Esophagus squamous epithelium (tissue), 5 donors: ENCODE data around the gene IFNL1. TPM values are rescaled to one million over a fixed set of nuclear protein-coding genes. Genes with fewer than 3 reads are reported as not detected.
"Not testable (repeated sequence)": the region's sequence is repeated elsewhere in the genome, so short reads cannot be mapped to it uniquely, and the experiment has no call there.

Experiments
- DNase-seq: peaks from one replicate; lab custom pipeline; 2025; lab: John Stamatoyannopoulos, UW
- H3K27ac ChIP-seq, 4 donors: fragments of 200-600 bp; sonication (generic); one replicate each; pipeline ENCODE4 v1.5.1; 2016 to 2019; ENCODE audit warnings: mild to moderate bottlenecking in 1 of 4
- H3K27me3 ChIP-seq, 4 donors: fragments of 200-600 bp; sonication (generic); 1 replicate in 3 of 4; 2 replicates in 1 of 4; pipeline versions ENCODE4 v1.5.1 to v1.6.0; 2017 to 2021; ENCODE audit warnings: antibody characterized with exemption in 1 of 4
- H3K36me3 ChIP-seq, 3 donors: fragments of 200-600 bp; sonication (generic); one replicate each; pipeline ENCODE4 v1.5.1; 2016 to 2019
- H3K4me1 ChIP-seq, 3 donors: fragments of 200-600 bp; sonication (generic); one replicate each; pipeline ENCODE4 v1.5.1; 2017 to 2019
- H3K4me3 ChIP-seq, 4 donors: fragments of 200-600 bp; sonication (generic); 1 replicate in 3 of 4; 2 replicates in 1 of 4; pipeline ENCODE4 v1.5.1; 2016 to 2019; ENCODE audit warnings: mild to moderate bottlenecking in 2 of 4, moderate library complexity in 1 of 4
- H3K9me3 ChIP-seq, 3 donors: fragments of 200-600 bp; sonication (generic); one replicate each; pipeline ENCODE4 v1.5.1; 2016 to 2019
- CTCF ChIP-seq, 6 experiments: fragments of 450-650 bp in 4 of 6; fragments of 200-600 bp in 2 of 6; sonication (generic) in 2 of 6; IDR thresholded peaks; one replicate each; pipeline ENCODE4 v1.5.1; 2016 to 2019; ENCODE audit warnings: antibody characterized with exemption in 6 of 6, mild to moderate bottlenecking in 4 of 6, moderate library complexity in 4 of 6
- POLR2A ChIP-seq, 4 donors: fragments of 450-650 bp; IDR thresholded peaks; one replicate each; pipeline ENCODE4 v1.6.1; 2017; ENCODE audit warnings: antibody characterized with exemption in 4 of 4, mild to moderate bottlenecking in 4 of 4, moderate library complexity in 3 of 4
- WGBS, 2 donors: methylation state at CpG; one replicate each; pipeline ENCODE4 v1.1.5; 2018; 5-methylcytosine and 5-hydroxymethylcytosine counted together
- intact Hi-C: fragments of 100-400 bp; cut with DNase I; formaldehyde crosslinking; loops from one replicate; pipeline ENCODE4 v1.15.0; 2022
- total RNA-seq, 4 donors: library from RNA; depleted of rRNA; stranded (reverse); fragments of >200 nt; gene quantifications; one replicate each; pipeline ENCODE4 v1.1.0, GENCODE V29; 2016
- donor health status: DM: yes; HTN: yes; CAD: no.

Gene IFNL1
- total RNA-seq, 4 donors from 2014 or later, result not detected

GRCh38 chr19:39333507-39333906, 37.3 kb downstream of the IFNL1 start:
- H3K27me3 ChIP-seq, result peaks cover 0 to 4% (median 0%) of the 10 kb centered on the region in 4 donors
- intact Hi-C loops, result no loop called here
- H3K4me3 ChIP-seq, result no peak overlapping the region
- peaks cover 4 to 15% (median 4%) of the 10 kb centered on the region in 3 donors for H3K4me1 ChIP-seq
- no peaks in the 10 kb centered on the region for H3K36me3 ChIP-seq
- no peak for DNase-seq
- whole genome bisulfite sequencing, 2 donors, result 84 to 93% methylated on average over 6 of the region's 6 CpGs
- TF ChIP-seq CTCF (IDR thresholded peaks at IDR 0.05), result no peak
- TF ChIP-seq POLR2A (IDR thresholded peaks at IDR 0.05), result no peak
- H3K9me3 ChIP-seq, result no peaks in the 10 kb centered on the region
- no peak overlapping the region for H3K27ac ChIP-seq

- intact Hi-C loops, result no loop called here
- Histone ChIP-seq H3K9me3 (no peaks in the 10 kb centered on the region), H3K27ac (peak overlapping the region in 3 of 4 donors; percentile 72 to 90 (median 85)), H3K36me3 (no peaks in the 10 kb centered on the region), H3K27me3 (no peaks in the 10 kb centered on the region), H3K4me1 (peaks cover 4 to 15% (median 4%) of the 10 kb centered on the region in 3 donors), H3K4me3 (peak overlapping the region in 3 of 4 donors; percentile 43 to 65 (median 47))
- no peak for DNase-seq
- no peak for TF ChIP-seq POLR2A (IDR thresholded peaks at IDR 0.05)
- no peak for TF ChIP-seq CTCF (IDR thresholded peaks at IDR 0.05)
- WGBS, 2 donors, result 82 to 90% methylated on average over 5 of the region's 5 CpGs
These were observed 38.3 kb downstream of the IFNL1 start for GRCh38 chr19:39334444-39334976.

- Histone ChIP-seq H3K9me3 (no peaks in the 10 kb centered on the region), H3K27me3 (no peaks in the 10 kb centered on the region), H3K27ac (peak overlapping the region; percentile 72 to 90 (median 79)), H3K36me3 (no peaks in the 10 kb centered on the region), H3K4me1 (peaks cover 4 to 19% (median 4%) of the 10 kb centered on the region in 3 donors), H3K4me3 (peak overlapping the region; percentile 18 to 65 (median 45))
- 65 to 80% methylated on average over 1 to 6 of the region's 6 CpGs for WGBS, 2 donors
- TF ChIP-seq CTCF (IDR thresholded peaks at IDR 0.05) (no peak), POLR2A (IDR thresholded peaks at IDR 0.05) (no peak)
- intact Hi-C loops, result no loop called here
- no peak for DNase-seq
These were observed 39.0 kb downstream of the IFNL1 start for GRCh38 chr19:39335168-39335548.

- no peaks in the 10 kb centered on the region for H3K36me3 ChIP-seq
- TF ChIP-seq CTCF (IDR thresholded peaks at IDR 0.05), result no peak
- H3K4me1 ChIP-seq, result peaks cover 13 to 32% (median 14%) of the 10 kb centered on the region in 3 donors
- no peaks in the 10 kb centered on the region for H3K27me3 ChIP-seq
- intact Hi-C loops, result no loop called here
- WGBS, 2 donors, result 59 to 62% methylated on average over 3 of the region's 3 CpGs
- H3K4me3 ChIP-seq, result no peak overlapping the region
- no peaks in the 10 kb centered on the region for H3K9me3 ChIP-seq
- no peak for DNase-seq
- H3K27ac ChIP-seq, result peak overlapping the region; percentile 34 to 90 (median 62)
These were observed 40.3 kb downstream of the IFNL1 start for GRCh38 chr19:39336483-39336882.

- no peak for DNase-seq
- no peak overlapping the region for H3K4me3 ChIP-seq
- H3K27me3 ChIP-seq, result no peaks in the 10 kb centered on the region
- H3K27ac ChIP-seq, result no peak overlapping the region
- intact Hi-C loops, result loop anchor here (5.0 kb wide), 1 partner anchor 53 kb away; the partner anchor contains the start of genes MED29 and PAF1
- no peaks in the 10 kb centered on the region for H3K9me3 ChIP-seq
- H3K4me1 ChIP-seq, result peaks cover 23 to 46% (median 27%) of the 10 kb centered on the region in 3 donors
- no peaks in the 10 kb centered on the region for H3K36me3 ChIP-seq
- TF ChIP-seq POLR2A (IDR thresholded peaks at IDR 0.05) (no peak), CTCF (IDR thresholded peaks at IDR 0.05) (no peak)
- WGBS, 2 donors, result 88 to 100% methylated on average over 1 of the region's 1 CpG
These were observed 43.5 kb downstream of the IFNL1 start for GRCh38 chr19:39339674-39340073.

GRCh38 chr19:39340156-39340555, 43.9 kb downstream of the IFNL1 start:
- not testable (repeated sequence) for H3K9me3 ChIP-seq, H3K4me3 ChIP-seq, DNase-seq, H3K27me3 ChIP-seq, H3K36me3 ChIP-seq
- 79 to 81% methylated on average over 2 to 7 of the region's 7 CpGs for WGBS, 2 donors
- intact Hi-C loops, result loop anchor here (5.0 kb wide), 1 partner anchor 52 kb away; the partner anchor contains the start of genes MED29 and PAF1
- Histone ChIP-seq H3K27ac (peak overlapping the region in 2 of 4 donors; percentile 93 to 99), H3K4me1 (peaks cover 26 to 48% (median 31%) of the 10 kb centered on the region in 3 donors)
